ENCODE data around the gene ERFL.

DNA sequence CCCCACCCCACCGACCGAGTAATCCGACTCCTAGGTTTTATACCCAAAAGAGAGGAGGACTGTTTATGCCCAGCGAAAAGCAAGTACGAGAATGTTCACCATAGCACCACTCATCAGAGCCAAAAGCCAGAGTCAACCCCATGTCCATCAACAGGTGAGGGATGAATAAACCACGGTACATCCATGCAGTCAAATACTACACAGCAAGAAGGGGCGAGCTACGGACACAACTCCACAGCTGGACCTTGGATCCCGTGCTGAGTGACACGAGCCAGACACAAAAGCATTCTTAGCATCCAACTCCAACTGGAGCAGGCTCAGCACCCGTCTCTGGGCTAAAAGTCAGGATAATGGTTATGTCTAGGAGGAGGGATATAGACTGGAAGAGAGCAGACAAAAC is 43.1 kb upstream of the ERFL start:
- TF ChIP-seq ZNF274 (IDR thresholded peaks at IDR 0.05; ENCODE audit: low read depth, low read length), result no peak
- TF ChIP-seq YY1 (IDR thresholded peaks at IDR 0.05; ENCODE audit: insufficient read depth, insufficient read length), result no peak
- TF ChIP-seq SUZ12 (IDR thresholded peaks at IDR 0.05; ENCODE audit: extremely low read depth, insufficient read depth, insufficient read length), result no peak

Measured in NT2/D1 (cell line).